Tibial nerve (tissue), 4 donors: ENCODE measurements around the gene DTX4. TPM values are rescaled to one million over a fixed set of nuclear protein-coding genes. Genes with fewer than 3 reads are reported as not detected.
A peak's percentile ranks its signal among the peaks of the same experiment; 100 is the strongest.

ENCODE experiments used
- DNase-seq, 2 donors: peaks; one replicate each; pipeline ENCODE4 v3.0.0-alpha.2; 2019; ENCODE audit warnings: low spot score in 2 of 2
- H3K27ac ChIP-seq, 4 donors: fragments of 200-600 bp; sonication (generic) in 3 of 4; one replicate each; pipeline ENCODE4 v1.5.1; 2017 to 2019; ENCODE audit warnings: mild to moderate bottlenecking in 1 of 4
- H3K27me3 ChIP-seq, 2 donors: fragments of 200-600 bp; sonication (generic) in 1 of 2; one replicate each; pipeline versions ENCODE4 v1.5.1 to v1.6.0; 2017 to 2019
- H3K36me3 ChIP-seq, 3 donors: fragments of 200-600 bp; sonication (generic); one replicate each; pipeline ENCODE4 v1.5.1; 2018 to 2019
- H3K4me1 ChIP-seq, 4 donors: fragments of 200-600 bp; sonication (generic) in 3 of 4; one replicate each; pipeline ENCODE4 v1.5.1; 2017 to 2019
- H3K4me3 ChIP-seq, 4 donors: fragments of 200-600 bp; sonication (generic) in 3 of 4; one replicate each; pipeline ENCODE4 v1.5.1; 2017 to 2019; ENCODE audit warnings: mild to moderate bottlenecking in 1 of 4, moderate library complexity in 1 of 4
- H3K9me3 ChIP-seq, 4 donors: fragments of 200-600 bp; sonication (generic) in 3 of 4; one replicate each; pipeline ENCODE4 v1.5.1; 2017 to 2019
- CTCF ChIP-seq, 5 experiments: fragments of 200-600 bp in 3 of 5; fragments of 450-650 bp in 2 of 5; sonication (generic) in 3 of 5; IDR thresholded peaks; one replicate each; pipeline ENCODE4 v1.5.1; 2016 to 2019; ENCODE audit warnings: antibody characterized with exemption in 5 of 5, mild to moderate bottlenecking in 3 of 5, moderate library complexity in 2 of 5
- EP300 ChIP-seq, 2 donors: sonication (generic); formaldehyde crosslinking; IDR thresholded peaks; one replicate each; pipeline ENCODE4 v1.6.1; 2017; ENCODE audit warnings: antibody characterized with exemption in 2 of 2, mild to moderate bottlenecking in 1 of 2
- POLR2A ChIP-seq, 2 donors: fragments of 450-650 bp; IDR thresholded peaks; one replicate each; pipeline ENCODE4 v1.6.1; 2017; ENCODE audit warnings: antibody characterized with exemption in 2 of 2, mild to moderate bottlenecking in 2 of 2, moderate library complexity in 2 of 2
- WGBS, 2 donors: methylation state at CpG; one replicate each; pipeline ENCODE4 v1.1.5; 2018; 5-methylcytosine and 5-hydroxymethylcytosine counted together
- total RNA-seq, 4 donors: library from RNA; depleted of rRNA; stranded (reverse); fragments of >200 nt; gene quantifications; one replicate each; pipeline ENCODE4 v1.1.0, GENCODE V29; 2016

The DTX4 gene
- total RNA-seq, 4 donors from 2014 or later = 17.7 to 34.5 (median 25.8) TPM

GRCh38 chr11:59184691-59185339 lies 12.9 kb downstream of the DTX4 start:
- H3K4me1 ChIP-seq = peaks cover 0 to 100% (median 57%) of the 10 kb centered on the region in 4 donors
- no peaks in the 10 kb centered on the region for H3K27me3 ChIP-seq
- DNase-seq = no peak
- H3K4me3 ChIP-seq = no peak overlapping the region
- WGBS, 2 donors = 37 to 47% methylated on average over 9 of the region's 9 CpGs
- no peak for TF ChIP-seq POLR2A (IDR thresholded peaks at IDR 0.05)
- no peak for TF ChIP-seq CTCF (IDR thresholded peaks at IDR 0.05)
- TF ChIP-seq EP300 (IDR thresholded peaks at IDR 0.05) = no peak
- H3K36me3 ChIP-seq = peaks cover 0 to 29% (median 4%) of the 10 kb centered on the region in 3 donors
- H3K27ac ChIP-seq = peak overlapping the region; percentile 9 to 91 (median 59)
- H3K9me3 ChIP-seq = no peaks in the 10 kb centered on the region

GRCh38 chr11:59185386-59185945 lies 13.5 kb downstream of the DTX4 start:
- DNase-seq = no peak
- H3K4me1 ChIP-seq = peaks cover 0 to 96% (median 57%) of the 10 kb centered on the region in 4 donors
- H3K36me3 ChIP-seq = peaks cover 0 to 36% (median 4%) of the 10 kb centered on the region in 3 donors
- peak overlapping the region in 3 of 4 donors; percentile 9 to 91 (median 79) for H3K27ac ChIP-seq
- WGBS, 2 donors = 34% methylated on average over 5 of the region's 5 CpGs
- no peak for TF ChIP-seq POLR2A (IDR thresholded peaks at IDR 0.05)
- no peak for TF ChIP-seq CTCF (IDR thresholded peaks at IDR 0.05)
- no peak for TF ChIP-seq EP300 (IDR thresholded peaks at IDR 0.05)
- no peaks in the 10 kb centered on the region for H3K9me3 ChIP-seq
- no peaks in the 10 kb centered on the region for H3K27me3 ChIP-seq
- H3K4me3 ChIP-seq = no peak overlapping the region

GRCh38 chr11:59186130-59186594 lies 14.2 kb downstream of the DTX4 start:
- DNase-seq = no peak
- H3K9me3 ChIP-seq = no peaks in the 10 kb centered on the region
- H3K4me3 ChIP-seq = no peak overlapping the region
- peaks cover 0 to 89% (median 55%) of the 10 kb centered on the region in 4 donors for H3K4me1 ChIP-seq
- peaks cover 0 to 43% (median 6%) of the 10 kb centered on the region in 3 donors for H3K36me3 ChIP-seq
- 46 to 50% methylated on average over 5 of the region's 5 CpGs for WGBS, 2 donors
- TF ChIP-seq POLR2A (IDR thresholded peaks at IDR 0.05) (no peak), CTCF (IDR thresholded peaks at IDR 0.05) (peak; percentile 46 to 59 (median 58))
- H3K27me3 ChIP-seq = no peaks in the 10 kb centered on the region
- H3K27ac ChIP-seq = peak overlapping the region; percentile 9 to 91 (median 54)

- Histone ChIP-seq H3K27ac (peak overlapping the region; percentile 9 to 91 (median 54)), H3K4me1 (peaks cover 0 to 80% (median 52%) of the 10 kb centered on the region in 4 donors)
- no peak for DNase-seq
Observed at GRCh38 chr11:59187035-59187434, 15.1 kb downstream of the DTX4 start.

More at GRCh38 chr11:59187035-59187434, 15.1 kb downstream of the DTX4 start:
- Histone ChIP-seq H3K9me3 (no peaks in the 10 kb centered on the region), H3K4me3 (no peak overlapping the region), H3K27me3 (no peaks in the 10 kb centered on the region), H3K36me3 (peaks cover 0 to 46% (median 5%) of the 10 kb centered on the region in 3 donors)
- 57 to 64% methylated on average over 3 of the region's 3 CpGs for WGBS, 2 donors
- TF ChIP-seq POLR2A (IDR thresholded peaks at IDR 0.05) = no peak
- no peak for TF ChIP-seq EP300 (IDR thresholded peaks at IDR 0.05)
- TF ChIP-seq CTCF (IDR thresholded peaks at IDR 0.05) = no peak
